HG03025 (cell line): ENCODE measurements around the gene ATP7B.

Experiments used
- ATAC-seq: cut with Tn5 transposase; IDR thresholded peaks from one replicate; pipeline ENCODE4 v1.9.1; 2021; ENCODE audit warnings: mild to moderate bottlenecking, moderate library complexity; ENCODE audit not compliant: unreplicated experiment, low FRiP score

ATP7B gene

DNA sequence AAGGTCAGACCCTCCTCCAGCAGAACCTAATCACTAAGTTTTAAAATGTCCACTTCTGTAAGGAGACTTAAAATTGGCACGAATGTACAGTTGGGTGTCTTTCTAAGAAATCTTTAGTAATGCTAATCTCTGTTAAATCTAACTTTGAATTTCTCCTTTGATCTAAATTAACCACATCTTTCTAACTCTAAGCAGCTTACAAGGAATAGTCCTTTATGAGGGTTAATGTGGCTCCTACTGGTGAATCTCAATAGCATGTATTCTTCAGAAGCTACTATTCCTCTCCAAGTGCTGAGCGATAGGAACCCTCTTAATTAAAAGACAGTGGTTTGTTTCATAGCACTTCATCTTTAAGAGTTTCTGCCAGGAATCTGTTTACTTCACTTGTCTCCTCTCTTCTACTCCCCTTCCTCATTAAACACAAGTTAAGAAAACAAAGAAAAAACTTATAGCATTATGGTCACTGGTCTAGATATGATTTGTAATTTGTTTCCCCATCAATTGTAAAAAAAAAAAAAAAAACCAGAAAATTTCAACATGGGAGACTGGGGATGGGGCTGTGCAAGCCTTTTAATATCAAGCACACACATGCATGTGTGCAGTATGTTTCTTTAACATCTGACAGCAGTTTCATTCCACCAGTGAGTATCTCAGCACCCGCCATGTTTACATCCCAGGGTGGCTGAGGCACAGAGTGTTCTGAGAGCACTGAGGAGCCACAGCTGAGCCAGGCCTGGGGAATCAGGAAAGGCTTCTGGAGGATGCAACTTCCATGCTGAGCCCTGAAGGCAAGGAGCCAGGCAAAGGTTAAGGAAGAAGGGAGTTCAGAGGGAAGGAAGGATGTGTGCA is 57.7 kb downstream of the ATP7B start:
- ATAC-seq = no peak

DNA sequence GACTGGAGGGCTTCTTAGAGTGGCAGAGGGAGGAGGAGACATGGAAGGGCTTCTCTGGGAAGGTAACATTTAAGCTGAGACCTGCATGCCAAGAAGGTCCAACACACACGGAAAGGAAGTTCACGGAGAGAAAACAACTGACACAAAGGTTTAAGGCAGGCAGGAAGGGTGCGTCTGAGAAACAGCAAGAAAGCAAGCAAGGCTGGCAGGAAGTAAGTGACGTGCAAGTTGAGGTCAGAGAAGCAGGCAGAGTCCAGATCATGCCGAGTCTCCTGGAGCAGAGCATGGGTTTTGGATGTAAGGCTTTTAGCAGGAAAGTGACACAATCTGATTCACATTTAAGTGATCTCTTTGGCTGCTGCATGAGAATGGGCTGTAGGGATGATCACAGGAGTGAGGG is 60.5 kb downstream of the ATP7B start:
- ATAC-seq = no peak

DNA sequence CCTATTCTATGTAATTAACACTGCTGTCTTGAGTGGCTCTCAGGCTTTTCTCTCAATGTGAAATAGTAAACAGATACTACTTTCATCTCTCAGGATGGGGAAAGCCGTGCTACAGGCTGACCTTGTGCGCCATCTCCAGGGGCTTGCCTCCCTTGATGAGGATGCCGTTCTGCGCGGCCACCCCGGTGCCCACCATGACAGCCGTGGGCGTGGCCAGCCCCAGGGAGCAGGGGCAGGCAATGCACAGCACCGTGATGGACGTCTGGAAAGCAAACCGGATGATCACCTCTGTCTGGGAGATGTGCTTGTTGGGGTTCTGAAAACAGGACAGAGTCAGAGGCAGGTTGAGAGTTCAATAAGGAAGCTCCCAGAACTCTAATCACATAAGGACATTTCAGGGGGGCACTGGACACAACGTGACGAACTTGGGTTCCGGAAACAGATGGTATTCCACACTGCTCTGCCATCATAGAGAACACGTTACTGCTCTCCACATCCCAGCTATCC is 65.0 kb downstream of the ATP7B start:
- ATAC-seq = no peak

DNA sequence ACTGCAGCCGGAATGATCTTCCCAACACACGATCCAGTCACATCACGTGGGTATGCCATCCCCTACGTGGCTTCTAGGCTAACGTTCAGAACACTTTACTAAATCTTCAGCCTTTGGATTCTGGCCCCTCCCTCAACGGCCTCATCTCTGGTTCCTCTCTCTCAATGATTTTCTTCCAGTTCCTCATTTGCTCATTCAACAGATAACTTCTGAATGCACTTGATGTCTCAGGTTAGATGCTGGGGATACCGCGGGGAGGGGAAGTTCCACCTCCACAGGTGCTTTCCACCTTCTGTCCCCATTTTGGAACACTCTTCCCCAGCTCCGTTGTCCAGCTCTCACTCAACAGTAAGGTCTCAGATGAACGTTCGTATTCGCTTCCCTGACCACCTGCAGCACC is 66.1 kb downstream of the ATP7B start:
- ATAC-seq = peak; percentile 68

DNA sequence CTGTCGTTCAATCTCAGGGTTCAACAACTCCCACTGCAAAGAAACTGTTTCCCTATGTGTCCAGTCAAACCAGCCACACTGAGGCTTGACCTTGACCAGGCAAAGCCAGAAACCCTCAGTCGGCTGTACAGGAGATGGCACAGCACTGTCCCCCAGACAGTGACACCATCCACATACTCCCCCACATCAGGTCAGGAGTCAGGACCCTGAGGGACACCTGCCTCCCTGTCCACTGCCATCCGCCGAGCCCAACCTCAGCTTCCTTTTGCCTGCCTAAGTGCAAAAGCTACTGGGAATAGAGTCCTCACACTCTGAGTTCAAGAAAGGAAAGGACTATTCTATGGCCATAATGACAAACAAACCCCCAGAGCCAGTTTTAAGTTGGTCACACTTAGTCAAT is 66.8 kb downstream of the ATP7B start:
- ATAC-seq = no peak

DNA sequence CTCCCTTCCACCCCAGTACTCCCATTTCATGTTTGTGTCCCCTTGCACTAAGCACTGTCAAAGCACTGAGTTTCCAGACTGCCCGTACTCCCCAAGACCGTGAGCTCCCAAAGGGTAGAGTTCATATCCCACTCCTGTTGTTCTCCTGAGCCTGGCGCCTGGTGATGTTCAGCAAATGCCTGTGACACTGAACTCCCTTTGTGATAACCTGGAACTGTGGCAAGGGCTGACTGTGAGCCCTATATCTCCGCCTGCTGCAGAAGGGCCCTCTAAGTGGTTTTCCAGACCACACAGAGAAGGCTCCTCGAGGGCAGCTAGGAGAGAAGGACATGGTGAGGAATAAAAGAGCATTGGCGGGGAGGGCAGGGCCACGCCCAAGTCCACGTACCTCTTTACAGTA is 67.5 kb downstream of the ATP7B start:
- no peak for ATAC-seq

DNA sequence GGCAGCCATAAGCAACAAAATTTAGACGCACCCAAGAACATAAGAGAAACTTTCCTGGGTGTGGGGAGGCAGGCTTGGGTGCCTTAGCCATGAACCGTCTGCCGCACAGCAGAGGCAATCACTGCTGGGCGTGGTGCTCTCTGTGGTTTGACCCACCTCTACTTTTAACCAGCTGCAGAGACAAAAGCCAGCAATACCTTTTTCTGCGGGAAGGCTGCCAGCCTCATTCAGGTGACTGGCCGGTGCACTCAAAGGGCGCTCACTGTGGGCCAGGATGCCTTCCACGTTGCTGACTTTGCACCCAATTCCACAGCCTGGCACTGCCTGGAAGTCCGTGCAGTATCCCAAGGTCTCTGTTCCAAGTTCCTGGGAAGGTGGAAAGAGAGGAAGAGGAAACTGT is 69.1 kb downstream of the ATP7B start:
- ATAC-seq = peak; percentile 42

DNA sequence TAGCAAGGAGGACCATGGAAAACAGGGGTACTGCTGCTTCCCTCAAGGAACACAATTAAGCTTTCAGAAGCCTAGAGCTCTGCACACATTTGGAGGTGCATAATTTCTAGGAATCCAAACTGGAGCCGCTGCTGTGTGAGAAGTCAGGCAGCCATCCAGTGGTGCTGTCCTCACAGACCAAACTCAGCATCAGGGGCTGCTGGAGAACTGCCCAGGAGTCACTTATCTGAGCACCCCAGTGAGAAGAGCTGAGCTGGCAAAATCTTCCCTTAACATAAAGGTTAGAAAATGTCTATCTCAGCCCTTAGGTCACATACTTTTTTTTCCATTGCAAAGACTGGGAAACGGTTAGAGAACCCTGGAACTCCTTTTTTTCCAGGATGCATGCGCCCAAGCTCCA is 72.8 kb downstream of the ATP7B start:
- ATAC-seq = no peak

DNA sequence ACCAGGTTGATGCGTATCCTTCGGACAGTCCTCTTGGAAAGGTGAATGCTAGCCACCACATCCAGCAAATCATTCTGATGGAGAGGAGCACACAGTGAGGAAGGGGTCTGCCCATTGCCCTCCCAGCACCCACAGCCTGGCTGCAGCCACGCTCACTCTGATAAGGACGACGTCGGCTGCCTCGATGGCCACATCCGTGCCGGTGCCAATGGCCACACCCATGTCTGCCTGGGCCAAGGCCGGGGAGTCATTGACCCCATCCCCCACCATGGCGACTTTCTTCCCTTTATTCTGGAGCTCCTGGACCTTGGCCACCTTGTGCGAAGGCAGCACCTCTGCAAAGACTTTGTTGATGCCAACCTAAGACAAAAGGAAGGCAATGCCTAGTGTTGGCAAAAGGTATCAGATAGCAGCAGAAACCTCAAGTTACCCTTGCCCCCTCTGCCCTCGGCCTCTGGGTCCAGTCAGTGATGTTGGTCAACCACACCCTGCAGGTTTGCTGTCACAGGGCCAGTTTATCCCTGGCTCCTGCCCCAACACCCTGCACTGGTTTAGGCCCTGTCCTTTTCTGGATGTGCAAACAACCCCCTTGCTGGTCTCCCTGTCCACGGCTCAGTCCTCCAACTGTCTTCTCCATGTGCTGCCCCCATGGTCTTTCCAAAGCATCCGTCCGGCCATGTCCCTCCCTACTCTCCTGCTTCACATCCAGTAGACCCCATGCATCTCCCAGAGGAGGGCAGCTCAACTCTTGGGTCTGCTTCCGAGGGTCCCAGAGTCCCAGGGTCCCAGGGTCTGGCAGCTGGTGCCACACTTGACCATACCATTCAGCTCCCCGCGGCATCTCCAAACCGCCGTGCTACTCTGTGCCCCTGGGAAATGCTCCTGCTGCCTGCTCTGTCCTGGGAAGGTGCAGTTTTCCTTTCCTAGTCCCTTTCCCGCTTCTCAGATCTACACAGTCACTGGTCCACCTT is 73.6 kb downstream of the ATP7B start:
- no peak for ATAC-seq

DNA sequence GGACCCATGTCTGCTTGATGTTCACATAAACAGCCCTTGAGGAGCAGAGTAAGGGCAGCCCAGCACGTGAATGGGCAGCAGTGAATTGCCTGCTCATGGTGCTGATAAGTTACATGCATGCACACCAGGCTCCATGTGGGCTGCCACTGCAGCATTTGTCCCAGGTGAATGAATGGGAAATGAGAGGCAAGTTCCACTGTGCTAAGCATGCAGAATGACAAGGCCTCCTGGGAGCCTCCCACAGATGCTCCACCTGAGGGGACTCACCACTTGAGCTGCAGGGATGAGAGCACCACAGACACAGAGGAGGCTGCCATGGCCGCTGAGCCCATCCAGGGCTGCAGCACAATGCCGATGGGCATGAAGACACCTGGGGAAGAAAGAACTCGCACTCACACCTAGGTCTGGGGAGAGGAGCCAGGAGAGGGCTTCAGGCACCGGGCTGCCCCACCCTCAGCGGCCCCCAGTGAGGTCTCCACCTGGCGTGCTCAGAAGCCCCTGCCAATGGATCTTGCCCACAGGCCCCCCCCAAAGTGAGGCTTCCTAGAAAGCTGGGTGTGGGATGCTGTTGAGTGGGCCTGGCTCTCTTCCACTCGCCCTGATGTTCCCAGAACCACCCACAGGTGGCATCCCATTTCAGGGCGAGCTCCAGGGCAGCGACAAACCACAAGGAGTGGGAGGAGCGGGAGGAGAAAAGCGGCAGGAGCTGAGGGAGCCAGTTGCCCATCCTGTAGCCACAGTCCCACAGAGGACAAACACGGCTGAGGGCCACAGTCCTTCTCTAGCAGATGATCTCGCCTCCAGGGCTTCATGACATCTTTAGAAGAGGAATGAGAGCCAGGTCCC is 75.7 kb downstream of the ATP7B start:
- ATAC-seq = no peak

DNA sequence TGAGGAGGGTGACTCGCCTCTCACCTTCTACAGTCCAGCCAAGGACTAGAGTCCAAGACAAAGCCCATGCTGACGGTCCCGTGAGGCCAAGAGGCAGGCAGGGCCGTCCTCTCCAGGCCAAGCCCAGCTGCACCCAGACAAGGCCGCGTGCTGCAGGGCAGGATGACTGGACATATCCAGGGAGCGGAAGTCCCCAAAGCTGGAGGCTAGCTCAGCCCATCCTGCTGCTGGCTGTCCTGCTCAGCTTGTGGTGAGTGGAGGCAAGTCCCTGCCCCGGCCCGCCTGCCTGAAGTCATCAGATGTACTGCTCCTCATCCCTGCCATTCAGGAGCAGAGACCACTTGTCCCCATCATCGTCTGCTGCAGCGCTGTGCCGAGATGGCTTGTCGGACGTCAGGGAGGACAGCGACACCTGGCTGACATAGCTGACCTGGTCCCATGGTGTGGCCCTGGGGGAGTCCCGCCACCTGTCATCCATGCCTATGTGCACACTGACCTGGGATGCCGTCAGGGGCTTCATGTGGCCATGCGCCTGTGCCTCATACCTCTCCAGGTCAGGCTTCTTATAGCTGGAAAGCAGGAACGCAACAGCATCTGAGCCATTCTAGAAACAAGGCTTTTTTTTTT is 76.7 kb downstream of the ATP7B start:
- ATAC-seq = no peak

DNA sequence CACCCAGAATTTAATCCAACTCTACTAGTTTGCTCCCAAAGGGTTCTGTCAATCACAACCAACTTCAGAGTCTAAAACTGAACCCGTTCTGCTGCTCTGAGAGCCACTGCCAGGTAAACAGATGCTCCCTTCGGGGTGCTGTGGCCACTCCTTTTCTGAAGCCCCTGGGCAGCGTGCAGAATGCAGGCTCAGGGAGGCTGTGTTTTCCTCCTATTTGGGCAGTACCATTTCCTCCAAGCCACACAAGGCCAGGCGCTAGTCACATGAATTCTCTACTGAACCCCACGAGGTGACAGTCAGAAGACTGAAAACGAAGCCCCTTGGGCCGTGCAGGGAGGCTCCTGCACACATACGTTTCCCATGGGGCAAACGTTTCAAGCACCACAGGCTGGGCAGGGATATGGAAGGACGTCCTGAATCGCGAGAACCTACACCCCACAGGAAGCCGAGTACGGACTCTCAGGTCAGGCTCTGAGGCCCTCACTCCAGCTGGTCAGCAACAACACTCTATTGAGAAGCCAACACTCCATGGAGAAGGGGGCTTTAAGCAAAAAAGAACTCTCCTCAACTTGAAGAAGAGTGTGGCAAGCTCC is 77.7 kb downstream of the ATP7B start:
- ATAC-seq = no peak

DNA sequence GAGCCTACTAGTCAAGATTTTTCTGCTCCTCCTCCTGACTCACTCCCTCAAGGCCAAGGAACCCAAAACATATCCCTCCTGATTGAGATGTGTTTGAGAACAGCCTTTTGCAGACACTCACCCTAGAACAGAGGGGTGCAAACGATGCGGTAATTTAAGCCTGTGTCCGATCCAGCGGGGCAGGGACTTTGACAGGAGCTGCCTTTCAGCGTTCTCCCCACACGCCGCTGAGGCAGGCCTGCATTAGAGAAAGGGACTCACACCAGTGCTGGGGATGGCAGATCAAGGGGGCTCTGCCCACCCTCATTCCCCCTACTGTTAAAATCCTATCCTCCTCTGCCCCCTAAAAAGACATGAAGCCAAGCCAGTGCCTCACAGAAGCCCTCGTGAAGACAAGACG is 79.0 kb downstream of the ATP7B start:
- ATAC-seq = no peak

DNA sequence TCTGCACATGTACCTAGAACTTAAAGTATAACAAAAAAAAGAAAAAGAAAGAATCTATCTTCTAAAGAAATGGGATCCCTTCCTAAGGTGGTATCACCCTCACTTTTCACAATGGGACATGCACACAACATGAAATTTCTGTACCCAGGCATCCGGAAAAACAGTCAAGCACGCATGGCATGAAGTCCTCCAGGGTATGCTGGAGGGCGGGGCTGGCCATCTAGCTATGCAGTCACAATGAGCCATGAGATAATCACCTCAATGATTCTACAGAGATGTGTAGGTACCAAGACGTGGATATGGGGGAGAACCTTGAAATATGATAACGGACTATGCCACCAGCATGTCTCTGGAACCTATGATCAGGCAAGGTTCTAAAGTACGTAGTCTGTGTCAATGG is 79.6 kb downstream of the ATP7B start:
- ATAC-seq = no peak

DNA sequence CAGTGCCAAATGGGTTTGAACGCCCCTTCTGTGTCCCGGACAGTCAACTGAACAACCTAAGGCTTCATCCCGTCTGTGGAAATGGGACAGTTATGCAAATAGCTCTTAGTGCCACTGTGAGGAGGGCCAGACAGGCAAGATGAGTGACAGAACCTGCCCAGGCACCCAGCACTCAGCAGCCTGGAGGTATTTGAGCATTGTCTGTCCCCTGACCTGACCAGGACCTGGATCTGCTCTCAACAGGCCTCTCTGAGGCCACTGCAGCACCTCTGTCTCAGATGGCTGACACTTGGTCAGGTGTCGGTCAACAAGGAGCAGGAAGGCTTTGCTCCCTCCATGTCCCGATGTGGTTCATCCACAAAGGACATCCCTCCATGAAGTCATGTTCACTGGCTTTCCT is 81.6 kb downstream of the ATP7B start:
- no peak for ATAC-seq

DNA sequence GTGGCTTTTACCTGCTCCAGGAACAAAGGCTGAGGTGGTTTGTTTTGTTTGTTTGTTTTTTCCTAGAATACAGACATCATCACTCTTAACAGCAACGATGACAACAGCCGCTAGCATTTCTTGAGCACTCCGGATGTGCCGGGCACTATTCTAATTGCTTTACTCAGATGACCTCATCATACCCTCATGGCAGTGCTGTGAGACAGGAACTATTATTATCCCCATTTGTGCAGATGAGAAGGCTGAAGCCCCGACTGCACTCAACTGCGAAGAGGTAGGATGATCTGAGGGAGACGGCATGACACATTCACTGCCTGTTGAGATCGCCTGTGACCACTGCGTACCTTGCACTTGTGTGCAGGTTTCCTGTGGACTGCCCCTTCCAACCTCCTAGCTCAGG is 83.0 kb downstream of the ATP7B start:
- ATAC-seq = no peak

DNA sequence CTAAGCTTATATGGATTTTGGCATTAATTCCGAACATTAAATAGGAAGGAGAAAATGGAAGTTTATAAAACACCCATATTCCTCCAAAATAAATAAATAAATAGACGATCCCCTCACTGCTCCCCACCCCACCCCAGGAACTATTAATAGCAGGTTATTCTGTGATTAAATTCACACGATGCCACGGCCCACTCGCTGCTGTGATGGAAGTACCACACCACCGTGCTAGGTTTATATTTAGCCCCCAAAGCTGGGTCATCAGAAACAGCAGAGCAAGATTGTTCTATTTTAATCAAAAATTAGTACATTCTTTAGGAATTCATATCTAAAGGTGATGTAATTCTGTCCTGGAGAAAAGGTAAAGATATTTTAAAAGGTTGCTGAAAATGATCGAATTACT is 84.1 kb downstream of the ATP7B start:
- no peak for ATAC-seq

DNA sequence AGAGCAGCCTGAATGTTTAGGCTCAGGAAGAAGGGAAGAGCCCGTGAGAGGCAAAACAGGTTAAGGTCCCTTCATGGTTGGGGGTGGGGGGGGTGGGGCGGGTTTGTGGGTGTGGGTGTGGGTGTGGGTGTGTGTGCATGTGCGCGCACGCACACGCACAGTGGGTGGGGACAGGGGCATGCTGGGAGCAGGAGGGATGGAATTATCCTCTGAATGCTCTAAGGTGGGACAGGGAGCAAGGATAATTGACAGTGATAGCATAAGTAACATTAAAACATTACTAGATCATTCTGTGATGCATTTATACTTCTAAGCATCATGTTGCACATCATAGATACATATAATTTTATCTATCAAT is 84.7 kb downstream of the ATP7B start:
- no peak for ATAC-seq

DNA sequence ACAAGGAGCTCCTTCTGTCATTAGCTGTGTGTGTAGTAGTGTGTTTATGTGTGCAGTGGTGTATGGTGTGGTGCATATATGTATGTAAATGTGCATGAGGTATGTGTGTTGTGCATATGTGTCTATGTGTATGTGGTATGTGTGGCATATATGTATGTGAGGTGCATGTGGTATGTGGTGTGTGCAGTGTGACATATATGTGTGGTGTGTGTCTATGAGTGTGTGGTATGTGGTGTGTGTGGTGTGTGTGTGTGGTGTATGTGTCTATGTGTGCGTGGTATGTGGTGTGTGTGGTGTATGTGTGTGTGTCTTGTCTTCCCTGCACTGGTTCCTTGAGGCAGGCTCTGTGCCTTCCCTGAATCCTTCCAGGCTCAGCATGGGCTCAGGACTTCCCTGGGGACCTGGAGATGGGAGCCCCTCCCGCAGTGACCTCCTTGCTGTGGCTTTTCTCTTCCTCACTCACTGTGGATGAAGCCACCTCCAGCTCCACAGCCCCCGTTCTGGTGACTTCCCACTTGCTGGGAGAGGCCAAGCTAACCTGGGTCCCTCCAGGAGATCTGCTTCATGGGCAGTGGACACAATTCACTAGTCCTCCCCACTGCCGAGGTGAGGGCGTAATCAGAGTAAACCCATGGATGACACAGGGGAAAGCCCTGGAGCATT is 85.3 kb downstream of the ATP7B start:
- ATAC-seq = no peak
